ENCODE measurements around the gene IMPDH1.
A peak's percentile ranks its signal among the peaks of the same experiment; 100 is the strongest.

Gene IMPDH1

GRCh38 chr7:128387216-128388144, 22.3 kb downstream of the IMPDH1 start:
- peak; percentile 98 for DNase-seq (ENCODE audit: low spot score)

- no peak for DNase-seq (ENCODE audit: low spot score)
Observed at GRCh38 chr7:128385988-128386925, 23.5 kb downstream of the IMPDH1 start.

GRCh38 chr7:128384726-128385125, 25.1 kb downstream of the IMPDH1 start:
- DNase-seq (ENCODE audit: low spot score), result no peak

GRCh38 chr7:128383776-128384175, 26.0 kb downstream of the IMPDH1 start:
- no peak for DNase-seq (ENCODE audit: low spot score)

- no peak for DNase-seq (ENCODE audit: low spot score)
Observed at GRCh38 chr7:128381161-128381821, 28.5 kb downstream of the IMPDH1 start.

- DNase-seq (ENCODE audit: low spot score), result no peak
Observed at GRCh38 chr7:128380483-128381106, 29.2 kb downstream of the IMPDH1 start.

GRCh38 chr7:128379900-128380479, 29.8 kb downstream of the IMPDH1 start:
- DNase-seq (ENCODE audit: low spot score), result no peak

GRCh38 chr7:128378637-128379036, 31.1 kb downstream of the IMPDH1 start:
- DNase-seq (ENCODE audit: low spot score), result no peak

- no peak for DNase-seq (ENCODE audit: low spot score)
Observed at GRCh38 chr7:128376077-128376476, 33.7 kb downstream of the IMPDH1 start.

- DNase-seq (ENCODE audit: low spot score), result no peak
Observed at GRCh38 chr7:128374041-128374440, 35.7 kb downstream of the IMPDH1 start.

- no peak for DNase-seq (ENCODE audit: low spot score)
Observed at GRCh38 chr7:128373606-128374005, 36.2 kb downstream of the IMPDH1 start.

- no peak for DNase-seq (ENCODE audit: low spot score)
Observed at GRCh38 chr7:128370491-128370890, 39.3 kb downstream of the IMPDH1 start.

- no peak for DNase-seq (ENCODE audit: low spot score)
Observed at GRCh38 chr7:128366986-128367385, 42.8 kb downstream of the IMPDH1 start.

GRCh38 chr7:128366300-128366699, 43.5 kb downstream of the IMPDH1 start:
- no peak for DNase-seq (ENCODE audit: low spot score)

- no peak for DNase-seq (ENCODE audit: low spot score)
Observed at GRCh38 chr7:128365432-128365831, 44.4 kb downstream of the IMPDH1 start.

- DNase-seq (ENCODE audit: low spot score), result no peak
Observed at GRCh38 chr7:128364166-128364870, 45.5 kb downstream of the IMPDH1 start.

GRCh38 chr7:128363261-128363721, 46.5 kb downstream of the IMPDH1 start:
- no peak for DNase-seq (ENCODE audit: low spot score)

- no peak for DNase-seq (ENCODE audit: low spot score)
Observed at GRCh38 chr7:128362670-128363069, 47.1 kb downstream of the IMPDH1 start.

GRCh38 chr7:128361411-128362379, 48.1 kb downstream of the IMPDH1 start, which contains the start of gene PRRT4:
PRRT4 (minus strand) TSS chr7:128361690.
- DNase-seq (ENCODE audit: low spot score), result no peak

Measured in COLO829 (cell line).